GM18909 (cell line): ENCODE results near the gene NCKAP5.
A peak's percentile ranks its signal among the peaks of the same experiment; 100 is the strongest.

Source experiments
- ATAC-seq: cut with Tn5 transposase; IDR thresholded peaks from one replicate; pipeline ENCODE4 v1.9.1; 2021; ENCODE audit warnings: mild to moderate bottlenecking; ENCODE audit not compliant: unreplicated experiment, poor library complexity

The NCKAP5 gene

DNA sequence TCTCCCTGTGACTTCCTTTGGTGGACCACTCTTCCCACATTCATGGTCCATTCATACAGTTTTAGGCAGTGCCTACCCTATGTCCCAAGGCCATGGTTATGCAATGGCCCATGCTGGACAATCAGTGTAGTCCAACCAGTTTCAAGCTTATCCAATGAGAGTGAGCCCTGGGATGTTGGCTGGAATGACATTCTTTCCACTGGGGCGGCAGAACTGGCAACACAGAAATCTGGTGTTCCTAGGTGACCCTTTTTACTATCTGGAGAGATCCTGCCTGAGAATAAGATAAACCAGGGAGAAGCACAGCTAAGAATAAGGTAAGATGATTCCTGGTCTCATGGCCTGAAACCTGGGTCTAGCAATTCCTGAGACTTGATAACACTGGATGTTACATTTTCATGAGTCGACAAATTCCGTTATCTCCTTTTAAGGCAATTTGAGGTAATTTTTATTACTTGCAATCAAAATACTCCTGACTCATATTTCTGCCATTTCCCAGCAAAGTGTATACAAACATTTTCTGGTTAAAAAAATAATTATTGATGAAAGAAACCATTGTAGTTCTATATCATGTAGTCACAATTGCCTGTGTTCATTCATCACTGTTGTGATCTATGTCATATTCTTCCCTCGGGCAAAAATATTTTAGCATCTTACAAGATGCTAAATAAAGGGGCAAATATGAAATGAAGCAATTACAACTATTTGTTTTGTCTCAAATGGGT, 626.8 kb downstream of the NCKAP5 start:
- no peak for ATAC-seq

DNA sequence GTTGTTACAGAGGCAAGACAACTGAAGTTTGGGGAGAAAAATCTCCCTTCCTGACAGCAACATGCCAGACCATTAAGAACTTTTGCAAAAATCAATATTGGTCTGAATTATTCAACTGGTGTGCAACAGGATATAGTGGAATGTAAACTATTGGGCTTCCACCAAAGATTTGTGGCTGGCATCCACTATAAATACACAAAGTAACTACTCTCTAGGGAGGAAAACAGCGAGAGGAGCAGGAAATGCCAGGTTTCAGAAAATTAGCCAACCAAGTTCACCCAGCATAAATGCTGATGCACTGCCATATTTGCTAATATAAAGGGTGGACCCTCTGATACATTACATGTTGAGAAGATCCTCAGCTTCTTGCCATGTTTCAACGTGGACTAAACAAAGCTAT, 630.6 kb downstream of the NCKAP5 start:
- ATAC-seq = no peak

DNA sequence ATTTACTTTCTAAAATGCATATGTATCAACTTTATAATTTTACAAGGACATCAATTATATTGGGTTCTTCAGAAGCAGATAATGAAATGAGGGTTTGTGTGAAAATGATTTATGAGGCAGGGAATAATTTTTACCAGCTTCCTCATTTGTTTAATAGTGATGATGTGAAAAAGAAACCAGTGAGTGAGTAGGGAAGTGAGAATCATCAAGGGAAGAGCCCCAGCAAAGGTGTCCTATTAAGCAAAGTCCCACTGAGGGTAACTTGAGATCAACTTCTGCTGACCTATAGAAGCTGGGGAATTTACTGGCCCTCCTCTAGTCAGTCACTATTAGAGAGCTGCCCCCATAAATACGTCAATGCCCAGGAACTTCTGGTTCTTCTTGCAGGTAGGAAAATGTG, 631.5 kb downstream of the NCKAP5 start:
- ATAC-seq = peak; percentile 73

DNA sequence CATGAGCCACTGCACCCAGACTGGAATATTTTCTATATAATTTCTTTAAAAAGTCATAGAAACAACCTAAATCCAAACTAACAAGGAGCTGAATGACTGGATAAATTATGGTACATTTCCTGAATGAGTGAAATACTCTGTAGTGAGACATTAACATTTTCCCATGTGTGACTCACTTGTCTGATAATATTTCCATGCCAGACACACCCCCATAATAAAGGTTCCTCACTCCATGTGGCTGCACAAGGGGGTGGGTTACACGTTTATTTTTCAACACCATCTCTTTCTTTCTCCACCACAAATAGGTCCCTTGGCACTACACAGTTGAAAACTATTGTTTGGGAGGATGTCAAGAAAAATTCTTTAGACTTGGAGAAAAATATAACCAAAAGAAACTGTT, 632.0 kb downstream of the NCKAP5 start:
- ATAC-seq = no peak

DNA sequence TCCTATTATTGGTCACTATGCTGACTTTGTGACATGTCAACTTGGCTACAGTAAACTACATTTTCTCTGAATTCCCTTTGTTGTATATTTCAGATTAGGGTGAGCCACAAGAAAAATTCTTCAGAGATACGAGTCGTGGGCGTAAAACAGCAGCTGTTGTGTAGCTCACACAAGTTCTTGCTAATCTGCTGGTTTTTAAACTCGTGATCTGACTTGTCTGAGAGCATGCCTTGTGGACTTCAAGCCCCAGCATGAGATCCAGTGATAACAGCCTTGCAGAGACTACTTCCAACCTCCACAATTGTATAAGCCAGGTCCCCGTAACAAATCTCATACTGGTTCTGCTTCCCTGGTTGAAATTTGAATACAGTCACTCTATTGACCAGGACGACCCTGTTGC, 638.5 kb downstream of the NCKAP5 start:
- no peak for ATAC-seq

DNA sequence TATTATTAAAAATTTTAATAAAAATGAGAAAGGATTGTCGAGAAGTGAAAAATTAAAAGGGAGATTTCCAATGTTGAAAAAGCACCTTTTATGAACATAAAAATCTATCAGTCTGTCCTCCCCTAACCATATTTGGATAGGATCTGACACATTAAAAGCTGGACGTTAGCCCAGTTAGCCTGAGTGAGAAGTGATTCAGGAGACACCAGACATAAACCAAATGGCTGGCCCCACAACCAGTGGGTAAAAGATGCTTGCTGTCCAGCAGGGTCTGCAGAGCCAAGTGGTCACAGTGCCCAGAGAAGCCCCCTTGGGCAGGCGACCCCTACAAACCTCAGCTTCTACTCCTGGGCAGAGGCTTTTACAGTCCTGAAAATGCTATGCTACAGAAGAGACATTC, 644.5 kb downstream of the NCKAP5 start:
- no peak for ATAC-seq

DNA sequence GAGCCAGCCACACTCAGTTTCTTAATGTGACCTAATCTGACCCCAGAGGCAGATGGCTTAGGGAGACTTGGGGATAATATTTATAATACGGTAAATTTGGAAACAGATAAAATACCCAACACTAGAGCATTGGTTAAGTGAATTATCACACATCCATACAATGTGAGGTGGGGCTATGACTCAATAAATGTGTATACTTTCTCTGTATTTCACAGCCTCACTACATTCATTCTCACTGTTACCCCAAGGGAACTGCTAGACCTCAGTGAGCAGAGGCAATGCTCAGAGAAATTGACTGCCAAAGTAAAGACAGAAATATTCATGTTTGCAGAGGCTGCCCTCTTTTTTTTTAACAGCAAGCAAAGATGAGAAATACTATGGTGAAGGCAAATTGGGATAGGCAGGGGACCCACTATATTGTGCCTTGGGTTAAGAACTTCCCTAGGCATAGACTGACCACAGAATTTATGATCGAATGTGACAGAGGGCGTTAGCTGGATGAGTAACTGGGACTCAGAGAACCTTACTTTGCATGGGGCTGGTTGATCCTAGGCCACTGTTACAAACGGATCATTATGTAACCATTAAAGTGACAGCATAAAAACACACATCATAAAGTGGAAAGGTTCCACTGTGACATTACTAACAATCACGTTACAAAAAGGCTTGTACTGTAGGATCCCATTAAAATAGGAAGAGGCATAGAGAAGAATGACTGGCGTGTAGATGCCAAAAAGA, 652.3 kb downstream of the NCKAP5 start:
- peak; percentile 67 for ATAC-seq

DNA sequence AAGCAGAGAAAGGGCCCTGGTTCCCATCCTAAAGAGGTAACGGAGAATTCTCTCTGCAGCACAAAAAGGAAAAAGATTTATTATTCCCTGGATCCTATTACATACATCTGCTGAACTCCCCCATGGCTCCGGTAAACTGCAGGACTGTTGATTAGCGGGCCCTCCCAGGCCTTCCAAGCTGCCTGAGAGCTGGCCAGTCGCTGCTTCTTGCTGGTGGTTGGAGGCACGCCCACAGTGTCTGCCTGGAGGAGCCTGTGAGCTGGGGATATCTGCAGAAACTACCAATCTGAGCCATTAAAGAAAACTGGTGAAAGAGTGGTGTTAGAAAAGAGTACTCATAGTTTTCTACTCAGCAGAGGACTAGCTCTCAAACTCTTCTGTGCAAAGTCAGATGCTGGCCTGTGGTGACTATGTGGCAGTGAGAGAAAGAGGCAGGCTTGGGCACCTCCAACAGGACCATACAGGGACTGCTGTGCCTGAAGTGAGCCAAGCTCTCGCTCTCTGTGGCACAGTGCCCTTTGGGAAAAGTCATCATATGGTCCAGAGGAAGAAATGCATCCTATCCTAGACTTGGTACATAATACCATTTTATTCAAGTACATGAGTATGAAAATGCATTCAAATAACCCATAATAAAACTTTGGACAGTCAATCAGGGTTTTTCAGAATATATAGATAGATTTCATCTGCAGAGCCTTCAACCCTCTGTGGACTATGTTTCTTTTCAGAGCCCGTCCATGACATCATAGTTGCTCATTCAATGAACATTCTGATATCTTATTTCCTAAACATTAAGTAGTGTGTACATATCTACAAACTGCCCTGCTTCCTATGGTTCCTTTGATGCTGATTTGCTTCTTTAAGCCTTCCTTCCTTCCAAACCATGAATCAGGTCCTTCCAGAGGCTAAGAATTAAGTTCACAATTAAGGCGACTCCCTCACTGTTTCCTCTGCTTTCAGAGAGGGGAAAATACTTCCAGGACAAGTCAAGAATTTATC, 656.2 kb downstream of the NCKAP5 start:
- ATAC-seq = no peak

DNA sequence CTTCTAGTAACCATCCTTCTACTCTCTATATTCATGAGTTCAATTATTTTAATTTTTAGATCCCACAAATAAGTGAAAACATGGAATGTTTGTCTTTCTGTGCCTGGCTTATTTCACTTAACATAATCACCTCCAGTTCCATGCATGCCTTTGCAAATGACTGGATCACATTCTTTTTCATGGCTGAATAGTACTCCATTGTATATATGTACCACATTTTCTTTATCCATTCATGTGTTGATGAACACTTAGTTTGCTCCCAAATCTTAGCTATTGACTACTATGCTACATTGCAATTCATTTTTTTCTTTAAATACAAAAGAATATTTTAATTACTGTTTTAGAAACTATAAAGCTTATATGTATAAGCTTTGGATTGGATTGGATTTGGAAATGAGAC, 657.8 kb downstream of the NCKAP5 start:
- no peak for ATAC-seq

DNA sequence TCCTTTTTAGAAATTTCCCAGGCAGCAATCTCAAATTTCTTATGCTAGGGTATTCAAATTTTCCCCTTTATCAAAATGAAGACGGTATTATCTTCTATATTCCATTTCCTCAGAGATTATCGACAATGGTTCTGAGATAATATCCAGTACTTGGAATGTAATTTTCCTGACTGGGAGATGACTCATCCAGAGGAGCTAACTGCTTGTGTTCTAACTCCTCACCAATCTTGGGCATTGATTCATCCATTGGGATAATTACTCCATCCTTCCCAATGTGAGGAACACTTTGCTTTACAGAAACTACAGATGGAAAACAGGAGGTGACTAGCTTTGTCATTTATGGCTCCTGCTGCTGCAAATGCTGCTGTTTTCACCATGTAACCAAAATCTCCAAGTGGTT, 658.8 kb downstream of the NCKAP5 start:
- no peak for ATAC-seq

DNA sequence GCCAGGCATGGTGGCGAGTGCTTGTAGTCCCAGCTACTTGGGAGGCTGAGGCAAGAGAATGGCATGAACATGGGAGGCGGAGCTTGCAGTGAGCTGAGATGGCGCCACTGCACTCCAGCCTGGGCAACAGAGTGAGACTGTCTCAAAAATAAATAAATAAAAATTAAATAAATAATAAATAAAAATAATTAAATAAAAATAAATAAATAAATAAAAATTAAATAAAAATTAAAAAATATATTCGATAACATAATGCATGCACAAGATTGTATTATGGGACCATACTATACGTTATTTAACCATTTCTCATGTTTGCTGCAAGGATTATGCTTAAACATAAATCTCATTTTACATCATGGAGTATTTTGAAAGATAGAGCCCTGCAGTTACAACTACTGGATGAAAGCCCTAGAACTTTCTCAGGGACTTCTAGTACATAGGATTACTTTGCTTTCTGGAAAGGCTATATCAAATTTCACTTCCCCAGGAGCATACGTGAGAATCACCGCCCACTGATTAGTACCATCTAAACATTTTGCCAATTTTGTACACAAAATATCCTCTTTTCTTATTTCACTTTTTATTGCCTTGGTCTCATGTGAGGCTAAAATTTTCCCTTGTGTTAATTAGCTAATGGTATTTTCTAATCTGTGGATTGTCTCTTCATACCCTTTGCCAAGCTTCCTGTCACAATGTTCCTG, 664.0 kb downstream of the NCKAP5 start:
- no peak for ATAC-seq

DNA sequence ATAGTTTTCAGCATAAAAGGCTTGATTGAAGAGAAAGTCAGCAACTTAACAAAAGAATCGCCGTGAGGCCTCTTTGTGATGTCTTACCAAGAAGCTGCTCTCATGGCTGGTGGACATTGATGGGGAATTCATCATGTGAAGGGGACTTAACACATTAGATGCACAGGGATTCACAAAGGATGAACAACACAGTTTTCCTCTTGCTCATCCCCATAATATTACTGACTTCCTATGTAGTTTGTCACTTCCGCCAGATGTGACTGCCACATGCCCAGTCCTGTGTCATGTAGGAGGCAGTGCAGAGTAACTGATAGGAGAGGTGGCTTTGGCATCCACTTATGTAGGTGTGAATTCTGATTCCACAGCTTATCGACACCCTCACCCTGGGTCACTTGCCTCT, 665.6 kb downstream of the NCKAP5 start:
- no peak for ATAC-seq

DNA sequence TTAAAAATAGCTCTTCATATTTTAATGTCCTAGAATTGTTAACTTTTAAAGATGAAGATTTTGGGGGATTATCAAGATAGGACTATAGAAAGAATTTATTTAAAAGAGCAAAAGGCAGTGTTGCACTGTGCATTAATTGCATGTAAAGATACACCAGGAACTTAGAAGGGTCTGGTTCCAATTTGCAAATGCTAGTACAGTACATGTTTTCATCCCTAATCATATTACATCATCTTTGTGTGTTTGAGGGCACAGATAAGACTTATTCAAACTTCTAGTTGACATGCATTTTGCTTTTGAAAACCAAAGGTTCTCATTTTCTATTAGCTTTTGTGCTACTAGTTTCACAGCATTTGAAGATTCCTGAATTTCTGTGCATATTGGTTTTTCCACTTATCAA, 666.6 kb downstream of the NCKAP5 start:
- ATAC-seq = no peak

DNA sequence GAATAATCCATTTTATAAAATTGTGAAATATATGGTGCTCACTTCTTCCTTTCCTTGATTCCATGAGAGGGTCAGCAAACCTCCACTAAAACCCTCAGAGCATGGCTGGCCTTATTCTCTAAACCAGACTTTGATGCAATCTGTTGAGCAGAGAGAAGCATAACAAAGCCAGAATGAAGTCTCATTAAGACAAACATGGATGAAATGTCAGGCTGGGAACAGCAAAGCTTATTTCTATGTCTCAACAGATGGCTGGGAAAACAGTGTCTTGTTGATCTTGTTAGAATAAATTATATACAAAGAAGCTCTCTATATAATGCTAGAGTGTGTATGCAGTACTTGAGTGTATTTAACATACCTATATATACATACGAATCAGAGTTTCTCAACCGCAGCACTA, 671.2 kb downstream of the NCKAP5 start:
- ATAC-seq = no peak

DNA sequence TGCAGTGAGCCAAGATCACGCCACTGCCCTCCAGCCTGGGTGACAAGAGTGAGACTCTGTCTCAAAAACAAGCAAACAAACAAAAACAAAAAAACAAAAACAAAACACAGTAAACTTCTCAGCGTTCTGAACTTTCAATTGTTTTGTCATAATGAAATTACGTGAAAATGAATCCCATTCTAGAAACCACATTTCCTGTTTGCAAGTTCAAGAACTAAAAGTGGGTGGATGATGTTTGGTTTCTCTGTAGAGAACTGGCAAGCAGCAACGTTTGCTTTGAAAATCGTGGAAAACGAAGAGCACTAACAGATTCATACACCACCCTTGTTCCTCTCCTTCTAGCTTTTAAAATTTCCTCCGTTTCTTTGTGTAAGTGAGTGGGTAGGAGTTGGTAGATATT, 672.2 kb downstream of the NCKAP5 start:
- ATAC-seq = no peak

DNA sequence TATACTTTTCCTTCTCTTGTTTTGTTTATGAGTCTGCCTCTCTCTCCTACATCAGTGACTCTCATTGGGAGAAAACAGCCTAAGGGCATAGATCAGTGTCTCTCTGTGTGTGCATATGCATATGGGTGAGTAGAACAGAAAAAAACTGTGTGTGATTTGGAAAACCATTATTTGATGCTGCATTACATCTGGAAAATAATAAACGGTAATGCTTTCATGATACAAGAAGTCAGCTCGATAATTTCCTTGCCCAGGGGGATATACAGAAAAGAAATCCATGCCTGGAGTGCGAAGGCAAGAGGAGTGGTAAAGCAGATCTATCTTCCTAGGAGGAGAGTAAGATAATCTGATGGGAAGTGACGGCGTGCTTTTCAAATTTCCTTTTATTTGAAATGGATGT, 676.8 kb downstream of the NCKAP5 start:
- no peak for ATAC-seq

DNA sequence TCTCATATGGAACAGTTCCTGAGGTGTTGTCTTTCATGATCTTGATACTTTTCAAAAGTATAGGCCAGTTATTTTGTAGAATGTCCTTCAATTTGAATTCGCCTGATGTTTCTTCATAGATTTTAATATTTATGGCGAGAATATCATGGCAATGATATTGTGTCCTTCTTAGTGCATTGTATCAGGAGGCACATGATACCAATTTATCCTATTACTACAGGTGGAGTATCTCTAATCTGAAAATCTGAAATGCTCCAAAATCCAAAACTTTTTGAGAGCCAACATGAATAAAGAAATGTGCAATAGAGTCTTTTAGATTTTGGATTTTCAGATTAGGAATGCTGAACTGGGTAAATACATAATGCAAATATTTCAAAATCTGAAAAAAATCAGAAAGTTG, 681.7 kb downstream of the NCKAP5 start:
- no peak for ATAC-seq

DNA sequence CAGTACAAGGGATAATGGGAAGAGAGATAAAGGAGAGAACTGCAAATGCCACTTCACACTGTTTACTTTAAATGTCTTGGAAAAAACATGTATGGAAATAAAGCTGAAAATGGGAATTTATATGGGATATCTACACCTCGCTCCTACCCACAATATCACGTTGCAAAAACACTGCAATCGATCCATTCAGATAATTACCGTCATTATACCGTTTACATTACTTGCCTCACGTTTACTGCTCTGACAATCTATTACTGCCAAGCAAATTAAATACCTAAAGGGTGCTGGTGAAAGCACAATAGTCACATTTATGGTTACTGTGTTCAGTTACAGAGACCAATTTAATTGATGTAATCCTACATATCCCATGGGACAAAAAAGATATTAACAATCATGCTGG, 683.6 kb downstream of the NCKAP5 start:
- ATAC-seq = no peak

DNA sequence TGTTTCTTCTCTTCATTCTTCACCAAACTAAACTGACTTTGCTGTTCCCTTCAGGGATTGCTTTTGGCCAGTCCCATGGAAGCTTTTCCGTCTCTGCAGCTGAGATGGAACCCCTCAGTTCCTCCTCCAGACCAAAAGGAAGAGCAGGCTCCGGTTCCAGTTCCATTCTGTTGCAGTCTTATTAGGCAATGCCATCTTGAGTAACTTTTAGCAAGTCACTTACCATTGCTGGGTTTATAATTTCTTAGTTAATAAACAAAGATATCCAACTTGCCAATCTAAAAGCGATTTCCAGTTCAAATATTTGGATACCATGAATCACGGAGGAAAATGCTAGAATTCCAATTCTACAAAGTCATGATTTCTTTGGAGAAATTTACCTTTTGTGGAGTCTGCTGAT, 684.0 kb downstream of the NCKAP5 start:
- ATAC-seq = no peak

DNA sequence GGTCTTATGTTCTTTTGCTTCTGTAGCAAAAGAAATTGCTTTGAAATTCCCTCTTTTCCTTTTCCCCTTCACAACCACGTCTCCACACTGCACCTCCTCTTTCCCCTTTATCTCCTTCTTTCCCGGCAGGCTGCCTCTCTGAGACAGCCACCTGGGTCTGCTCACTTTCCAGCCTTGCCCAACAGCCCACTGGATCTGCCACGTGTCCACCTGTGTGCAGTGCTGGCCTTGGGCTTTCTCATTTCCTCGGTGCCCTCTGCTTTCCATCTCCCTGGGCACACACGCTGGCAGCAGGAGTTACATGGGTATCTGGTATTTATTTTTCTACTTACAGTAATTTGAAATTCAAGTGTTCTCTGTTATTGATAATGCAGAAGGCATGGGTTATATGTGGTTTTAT, 684.8 kb downstream of the NCKAP5 start:
- no peak for ATAC-seq
